Measurements from ENCODE around the gene GEMIN7. TPM values are rescaled to one million over a fixed set of nuclear protein-coding genes. Genes with fewer than 3 reads are reported as not detected.

Gene GEMIN7
- polyA plus RNA-seq, 1 donor from 2014 or later = 26.5 TPM

DNA sequence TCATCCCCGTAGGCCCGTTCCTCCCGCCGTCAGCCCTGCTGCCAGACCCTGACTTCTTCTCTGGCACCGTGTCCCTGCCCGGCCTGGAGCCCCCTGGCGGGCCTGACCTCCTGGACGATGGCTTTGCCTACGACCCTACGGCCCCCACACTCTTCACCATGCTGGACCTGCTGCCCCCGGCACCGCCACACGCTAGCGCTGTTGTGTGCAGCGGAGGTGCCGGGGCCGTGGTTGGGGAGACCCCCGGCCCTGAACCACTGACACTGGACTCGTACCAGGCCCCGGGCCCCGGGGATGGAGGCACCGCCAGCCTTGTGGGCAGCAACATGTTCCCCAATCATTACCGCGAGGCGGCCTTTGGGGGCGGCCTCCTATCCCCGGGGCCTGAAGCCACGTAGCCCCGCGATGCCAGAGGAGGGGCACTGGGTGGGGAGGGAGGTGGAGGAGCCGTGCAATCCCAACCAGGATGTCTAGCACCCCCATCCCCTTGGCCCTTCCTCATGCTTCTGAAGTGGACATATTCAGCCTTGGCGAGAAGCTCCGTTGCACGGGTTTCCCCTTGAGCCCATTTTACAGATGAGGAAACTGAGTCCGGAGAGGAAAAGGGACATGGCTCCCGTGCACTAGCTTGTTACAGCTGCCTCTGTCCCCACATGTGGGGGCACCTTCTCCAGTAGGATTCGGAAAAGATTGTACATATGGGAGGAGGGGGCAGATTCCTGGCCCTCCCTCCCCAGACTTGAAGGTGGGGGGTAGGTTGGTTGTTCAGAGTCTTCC lies 41.5 kb upstream of the GEMIN7 start:
- H3F3A ChIP-seq (ENCODE audit: insufficient read depth, low read length, poor library complexity, severe bottlenecking) = no peaks in the 10 kb centered on the region
- TF ChIP-seq EP300 (conservative IDR thresholded peaks at IDR 0.05; ENCODE audit: poor library complexity, severe bottlenecking) (no peak), TAF1 (IDR thresholded peaks at IDR 0.05; ENCODE audit: low read depth) (no peak), SMC3 (conservative IDR thresholded peaks at IDR 0.05; ENCODE audit: poor library complexity) (no peak), RAD21 (conservative IDR thresholded peaks at IDR 0.05) (no peak), EZH2 (IDR thresholded peaks at IDR 0.05; ENCODE audit: borderline replicate concordance, insufficient read depth, low read length, poor library complexity, severe bottlenecking) (no peak), MXI1 (conservative IDR thresholded peaks at IDR 0.05; ENCODE audit: poor library complexity, severe bottlenecking) (no peak), POLR2AphosphoS5 (IDR thresholded peaks at IDR 0.05) (no peak)
- TF ChIP-seq, protein P1, sequence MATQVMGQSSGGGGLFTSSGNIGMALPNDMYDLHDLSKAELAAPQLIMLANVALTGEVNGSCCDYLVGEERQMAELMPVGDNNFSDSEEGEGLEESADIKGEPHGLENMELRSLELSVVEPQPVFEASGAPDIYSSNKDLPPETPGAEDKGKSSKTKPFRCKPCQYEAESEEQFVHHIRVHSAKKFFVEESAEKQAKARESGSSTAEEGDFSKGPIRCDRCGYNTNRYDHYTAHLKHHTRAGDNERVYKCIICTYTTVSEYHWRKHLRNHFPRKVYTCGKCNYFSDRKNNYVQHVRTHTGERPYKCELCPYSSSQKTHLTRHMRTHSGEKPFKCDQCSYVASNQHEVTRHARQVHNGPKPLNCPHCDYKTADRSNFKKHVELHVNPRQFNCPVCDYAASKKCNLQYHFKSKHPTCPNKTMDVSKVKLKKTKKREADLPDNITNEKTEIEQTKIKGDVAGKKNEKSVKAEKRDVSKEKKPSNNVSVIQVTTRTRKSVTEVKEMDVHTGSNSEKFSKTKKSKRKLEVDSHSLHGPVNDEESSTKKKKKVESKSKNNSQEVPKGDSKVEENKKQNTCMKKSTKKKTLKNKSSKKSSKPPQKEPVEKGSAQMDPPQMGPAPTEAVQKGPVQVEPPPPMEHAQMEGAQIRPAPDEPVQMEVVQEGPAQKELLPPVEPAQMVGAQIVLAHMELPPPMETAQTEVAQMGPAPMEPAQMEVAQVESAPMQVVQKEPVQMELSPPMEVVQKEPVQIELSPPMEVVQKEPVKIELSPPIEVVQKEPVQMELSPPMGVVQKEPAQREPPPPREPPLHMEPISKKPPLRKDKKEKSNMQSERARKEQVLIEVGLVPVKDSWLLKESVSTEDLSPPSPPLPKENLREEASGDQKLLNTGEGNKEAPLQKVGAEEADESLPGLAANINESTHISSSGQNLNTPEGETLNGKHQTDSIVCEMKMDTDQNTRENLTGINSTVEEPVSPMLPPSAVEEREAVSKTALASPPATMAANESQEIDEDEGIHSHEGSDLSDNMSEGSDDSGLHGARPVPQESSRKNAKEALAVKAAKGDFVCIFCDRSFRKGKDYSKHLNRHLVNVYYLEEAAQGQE (IDR thresholded peaks at IDR 0.05; ENCODE audit: borderline replicate concordance) = no peak
- TF ChIP-seq, protein P2, sequence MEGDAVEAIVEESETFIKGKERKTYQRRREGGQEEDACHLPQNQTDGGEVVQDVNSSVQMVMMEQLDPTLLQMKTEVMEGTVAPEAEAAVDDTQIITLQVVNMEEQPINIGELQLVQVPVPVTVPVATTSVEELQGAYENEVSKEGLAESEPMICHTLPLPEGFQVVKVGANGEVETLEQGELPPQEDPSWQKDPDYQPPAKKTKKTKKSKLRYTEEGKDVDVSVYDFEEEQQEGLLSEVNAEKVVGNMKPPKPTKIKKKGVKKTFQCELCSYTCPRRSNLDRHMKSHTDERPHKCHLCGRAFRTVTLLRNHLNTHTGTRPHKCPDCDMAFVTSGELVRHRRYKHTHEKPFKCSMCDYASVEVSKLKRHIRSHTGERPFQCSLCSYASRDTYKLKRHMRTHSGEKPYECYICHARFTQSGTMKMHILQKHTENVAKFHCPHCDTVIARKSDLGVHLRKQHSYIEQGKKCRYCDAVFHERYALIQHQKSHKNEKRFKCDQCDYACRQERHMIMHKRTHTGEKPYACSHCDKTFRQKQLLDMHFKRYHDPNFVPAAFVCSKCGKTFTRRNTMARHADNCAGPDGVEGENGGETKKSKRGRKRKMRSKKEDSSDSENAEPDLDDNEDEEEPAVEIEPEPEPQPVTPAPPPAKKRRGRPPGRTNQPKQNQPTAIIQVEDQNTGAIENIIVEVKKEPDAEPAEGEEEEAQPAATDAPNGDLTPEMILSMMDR (IDR thresholded peaks at IDR 0.05; ENCODE audit: poor library complexity, severe bottlenecking) = no peak
- H3K4me3 ChIP-seq (ENCODE audit: low read length) = no peak overlapping the region
- H3K27ac ChIP-seq (ENCODE audit: low read length) = no peak overlapping the region
- H3K79me2 ChIP-seq (replicated peaks; ENCODE audit: insufficient read depth, low read length) = peaks cover 19% of the 10 kb centered on the region
- H4K20me1 ChIP-seq (ENCODE audit: insufficient read depth) = no peaks in the 10 kb centered on the region
- no peak overlapping the region for H2AFZ ChIP-seq (ENCODE audit: low read depth, low read length)
- no peak overlapping the region for H3K4me2 ChIP-seq (ENCODE audit: low read length)
- no peaks in the 10 kb centered on the region for H3K27me3 ChIP-seq (ENCODE audit: insufficient read depth, low read depth, low read length)
- no peaks in the 10 kb centered on the region for H3K36me3 ChIP-seq (ENCODE audit: insufficient read depth, low read length)
- H3K9me2 ChIP-seq (ENCODE audit: insufficient read depth, low read length) = no peaks in the 10 kb centered on the region
- no peaks in the 10 kb centered on the region for H3K9me3 ChIP-seq (ENCODE audit: low read length)
- H3K9ac ChIP-seq (ENCODE audit: low read length) = no peak overlapping the region

DNA sequence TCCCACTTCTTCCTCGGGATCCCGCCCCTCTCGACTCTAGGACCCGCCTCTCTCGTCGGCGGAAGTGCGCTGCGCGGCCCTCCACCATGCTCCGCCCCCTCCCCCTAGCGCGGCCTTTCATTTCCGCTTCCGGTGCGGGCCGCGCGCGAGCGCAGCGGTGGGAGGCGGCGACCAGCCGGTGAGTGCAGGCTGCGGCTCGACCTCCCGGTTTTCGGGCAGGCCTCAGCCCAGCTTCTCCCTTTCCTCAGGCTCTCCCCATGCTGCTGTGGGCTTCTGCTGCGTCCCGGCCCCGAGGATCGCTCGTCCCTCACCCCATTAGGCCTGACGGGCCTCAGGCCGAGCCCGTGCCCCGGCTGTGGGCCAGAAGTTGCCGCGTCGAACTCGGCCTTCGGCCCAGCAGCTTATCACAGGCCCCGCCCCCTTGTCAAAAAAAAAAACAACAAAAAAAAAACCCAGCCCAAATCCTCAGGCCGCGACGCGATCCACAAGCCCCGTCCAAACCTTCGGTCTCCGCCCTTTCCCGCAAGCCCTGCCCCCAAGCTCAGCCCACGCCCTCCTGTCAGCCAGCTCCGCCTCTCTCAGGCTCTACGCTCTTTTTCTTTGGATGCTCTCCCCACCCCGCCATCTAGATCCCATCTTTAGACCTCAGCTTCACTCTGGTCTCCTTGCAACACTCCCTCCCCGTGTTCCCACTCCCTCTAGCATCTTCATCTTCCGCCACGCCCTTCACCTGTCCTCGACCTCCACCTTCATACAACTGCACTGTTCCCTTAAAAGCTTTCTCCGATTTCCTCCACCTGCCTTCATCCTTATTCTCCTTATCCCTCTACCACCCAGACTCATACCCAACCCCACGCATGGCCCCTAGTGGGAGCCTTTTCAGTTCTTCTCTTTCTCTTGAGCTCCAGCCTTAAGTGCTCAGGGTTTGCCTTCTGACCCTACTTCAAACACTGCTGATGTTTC lies 39.8 kb upstream of the GEMIN7 start, which contains the start of gene CLASRP:
Gene CLASRP (plus strand): TSS at position 115 of the 963 bp plus-strand sequence. CDS start 1,168 bp downstream, outside the sequence.
- H4K20me1 ChIP-seq (ENCODE audit: insufficient read depth) = no peaks in the 10 kb centered on the region
- H3K27me3 ChIP-seq (ENCODE audit: insufficient read depth, low read depth, low read length) = no peaks in the 10 kb centered on the region
- H3K27ac ChIP-seq (ENCODE audit: low read length) = peak within 1 kb of the TSS; percentile 78
- no peak for TF ChIP-seq RAD21 (conservative IDR thresholded peaks at IDR 0.05)
- peak; percentile 97 for TF ChIP-seq POLR2AphosphoS5 (IDR thresholded peaks at IDR 0.05)
- TF ChIP-seq, protein P2 (IDR thresholded peaks at IDR 0.05; ENCODE audit: poor library complexity, severe bottlenecking) = no peak
- no peak for TF ChIP-seq EP300 (conservative IDR thresholded peaks at IDR 0.05; ENCODE audit: poor library complexity, severe bottlenecking)
- peak; percentile 11 for TF ChIP-seq SMC3 (conservative IDR thresholded peaks at IDR 0.05; ENCODE audit: poor library complexity)
- peak; percentile 90 for TF ChIP-seq MXI1 (conservative IDR thresholded peaks at IDR 0.05; ENCODE audit: poor library complexity, severe bottlenecking)
- TF ChIP-seq, protein P1 (IDR thresholded peaks at IDR 0.05; ENCODE audit: borderline replicate concordance) = peak; percentile 36
- peak; percentile 56 for TF ChIP-seq TAF1 (IDR thresholded peaks at IDR 0.05; ENCODE audit: low read depth)
- no peak for TF ChIP-seq EZH2 (IDR thresholded peaks at IDR 0.05; ENCODE audit: borderline replicate concordance, insufficient read depth, low read length, poor library complexity, severe bottlenecking)
- no peaks in the 10 kb centered on the region for H3K36me3 ChIP-seq (ENCODE audit: insufficient read depth, low read length)
- peak within 1 kb of the TSS; percentile 71 for H3K4me2 ChIP-seq (ENCODE audit: low read length)
- no peaks in the 10 kb centered on the region for H3K9me2 ChIP-seq (ENCODE audit: insufficient read depth, low read length)
- H3K9me3 ChIP-seq (ENCODE audit: low read length) = no peaks in the 10 kb centered on the region
- peak within 1 kb of the TSS; percentile 90 for H3K9ac ChIP-seq (ENCODE audit: low read length)
- H3K79me2 ChIP-seq (replicated peaks; ENCODE audit: insufficient read depth, low read length) = peaks cover 19% of the 10 kb centered on the region
- H3K4me3 ChIP-seq (ENCODE audit: low read length) = peak within 1 kb of the TSS; percentile 93
- H2AFZ ChIP-seq (ENCODE audit: low read depth, low read length) = peak within 1 kb of the TSS; percentile 72
- no peaks in the 10 kb centered on the region for H3F3A ChIP-seq (ENCODE audit: insufficient read depth, low read length, poor library complexity, severe bottlenecking)
